ENCODE data around the gene FKRP.

GRCh38 chr19:46710687-46711086 is 35.2 kb upstream of the FKRP start:
- no peak for TF ChIP-seq CTCF (IDR thresholded peaks at IDR 0.05)
- no peak for TF ChIP-seq POLR2A (IDR thresholded peaks at IDR 0.05)

Measured in testis (tissue), 2 donors.